Glomerular endothelial cell (primary cell): Measurements from ENCODE around the gene SNED1. TPM values are rescaled to one million over a fixed set of nuclear protein-coding genes. Genes with fewer than 3 reads are reported as not detected.

Experiments used
- DNase-seq: peaks from one replicate; pipeline ENCODE4 v3.0.0-alpha.2; 2011; ENCODE audit warnings: low read depth, low spot score; ENCODE audit errors: extremely low read depth
- total RNA-seq: library from RNA; depleted of rRNA; stranded (reverse); fragments of >200 nt; gene quantifications from 2 replicates; pipeline ENCODE4 v1.2.3, GENCODE V29; 2015

SNED1 gene
- total RNA-seq, 1 donor from 2014 or later = 41.3 TPM

DNA sequence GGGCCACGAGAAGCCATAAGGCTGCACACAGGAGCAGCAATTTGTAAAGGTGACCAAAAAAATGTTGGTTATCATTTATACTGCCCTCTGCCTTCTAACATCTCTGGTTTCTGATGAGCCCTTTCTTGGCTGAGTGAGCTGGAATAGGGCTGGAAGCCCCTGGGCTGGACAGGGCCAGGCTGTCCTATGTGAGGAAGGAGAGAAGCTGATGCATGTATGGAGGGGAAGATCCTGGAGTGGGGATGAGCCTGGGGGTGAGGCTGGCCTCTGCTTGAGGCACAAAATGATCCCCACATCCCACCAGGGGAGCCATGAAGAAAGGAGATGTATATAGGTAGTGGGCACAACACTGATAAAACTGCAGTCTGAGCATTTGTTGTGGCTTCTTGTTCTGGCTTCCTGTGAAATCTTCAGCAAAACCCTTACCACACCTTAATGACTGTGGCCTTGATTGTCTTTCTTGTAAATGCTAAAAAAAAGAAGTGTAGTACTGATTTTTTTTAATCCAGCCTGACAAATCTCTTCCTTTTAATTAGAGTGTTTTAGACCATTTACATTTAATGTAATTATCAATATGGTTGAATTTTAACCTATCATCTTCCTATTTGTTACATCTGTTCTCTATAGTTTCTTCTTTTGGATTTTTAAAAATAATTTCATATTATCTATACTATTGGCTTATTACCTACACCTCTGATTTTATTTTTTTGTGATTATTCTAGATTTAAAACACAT lies 5.6 kb downstream of the SNED1 start:
- DNase-seq = no peak

- no peak for DNase-seq
Observed at GRCh38 chr2:241005569-241005968, 7.2 kb downstream of the SNED1 start.

DNA sequence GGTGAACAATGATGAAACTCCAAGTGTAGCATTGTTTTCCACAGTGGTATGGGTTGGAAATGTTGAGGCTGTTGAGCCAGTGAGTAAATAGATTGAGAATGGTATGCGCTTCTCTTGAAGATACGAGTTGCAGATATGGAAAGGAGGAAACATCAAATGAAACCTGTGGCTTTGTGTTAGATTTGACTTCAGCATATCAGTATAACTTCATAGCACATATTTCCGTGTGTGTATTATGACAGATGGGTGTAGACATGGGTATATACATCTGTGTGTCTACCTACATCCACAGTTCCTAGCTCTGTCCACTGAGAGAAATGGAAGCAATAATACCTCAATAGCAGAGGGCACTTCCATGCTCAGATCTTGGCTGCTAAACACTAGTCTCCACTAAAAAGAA lies 8.0 kb downstream of the SNED1 start:
- no peak for DNase-seq

GRCh38 chr2:241007111-241007510 lies 8.7 kb downstream of the SNED1 start:
- no peak for DNase-seq

GRCh38 chr2:241007880-241008710 lies 9.7 kb downstream of the SNED1 start:
- no peak for DNase-seq

DNA sequence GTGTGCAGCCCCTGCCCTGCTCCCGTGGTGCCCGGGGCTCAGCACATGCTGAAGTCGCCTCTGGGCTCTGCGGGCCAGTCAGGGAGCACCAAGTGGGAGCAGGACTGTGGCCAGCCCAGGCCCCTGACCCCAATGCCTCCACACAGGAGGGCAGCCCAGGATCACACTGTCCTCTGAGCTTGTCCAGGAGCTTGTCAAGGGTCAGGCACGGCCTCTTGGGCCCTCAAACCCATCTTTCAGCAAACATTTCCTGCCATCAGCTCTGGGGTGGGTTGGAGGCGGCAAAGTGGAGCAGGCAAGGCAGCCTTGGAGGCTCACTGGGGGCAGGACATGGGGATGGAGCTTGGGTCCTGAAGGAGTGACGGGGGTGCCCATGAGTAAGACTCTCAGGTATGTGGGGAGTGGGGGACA lies 10.3 kb downstream of the SNED1 start:
- DNase-seq = no peak

DNA sequence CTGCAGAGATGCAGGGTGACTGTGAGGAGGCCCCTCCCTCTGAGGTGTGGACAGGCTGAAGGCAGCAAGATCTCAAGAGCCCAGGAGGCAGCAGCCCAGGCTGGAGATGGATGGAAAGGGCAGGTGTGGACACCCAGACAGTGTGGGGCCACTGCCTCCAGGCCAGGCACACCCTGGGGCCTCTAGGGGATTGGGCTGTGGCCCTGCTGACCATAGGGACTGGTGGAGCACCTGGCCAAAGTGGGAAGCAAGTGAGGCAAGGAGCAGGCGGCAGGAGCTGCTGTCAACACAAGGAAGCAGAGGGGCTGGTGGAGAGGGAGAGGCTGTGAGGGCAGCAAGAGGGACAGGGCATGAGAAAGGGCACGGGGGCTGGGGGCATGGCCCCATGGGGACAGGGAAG lies 10.8 kb downstream of the SNED1 start:
- no peak for DNase-seq

- peak; percentile 25 for DNase-seq
Observed at GRCh38 chr2:241009601-241010530, 11.4 kb downstream of the SNED1 start.

GRCh38 chr2:241010531-241011295 lies 12.3 kb downstream of the SNED1 start:
- DNase-seq = no peak

DNA sequence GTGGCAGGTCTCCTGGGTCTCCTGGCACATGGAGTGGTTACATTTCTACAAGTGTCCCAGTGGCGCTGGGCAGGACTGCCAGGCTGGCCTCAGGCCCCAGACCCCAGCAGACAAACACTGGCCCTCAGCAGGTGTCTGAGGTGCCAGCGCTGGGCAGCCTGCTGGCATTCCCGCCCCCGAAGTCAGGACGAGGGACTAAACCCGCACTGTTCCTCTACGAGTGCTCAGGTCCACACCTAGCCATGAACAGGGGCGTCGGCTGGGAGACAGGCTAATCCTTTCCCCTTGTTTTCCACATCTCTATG lies 12.8 kb downstream of the SNED1 start:
- DNase-seq = no peak

DNA sequence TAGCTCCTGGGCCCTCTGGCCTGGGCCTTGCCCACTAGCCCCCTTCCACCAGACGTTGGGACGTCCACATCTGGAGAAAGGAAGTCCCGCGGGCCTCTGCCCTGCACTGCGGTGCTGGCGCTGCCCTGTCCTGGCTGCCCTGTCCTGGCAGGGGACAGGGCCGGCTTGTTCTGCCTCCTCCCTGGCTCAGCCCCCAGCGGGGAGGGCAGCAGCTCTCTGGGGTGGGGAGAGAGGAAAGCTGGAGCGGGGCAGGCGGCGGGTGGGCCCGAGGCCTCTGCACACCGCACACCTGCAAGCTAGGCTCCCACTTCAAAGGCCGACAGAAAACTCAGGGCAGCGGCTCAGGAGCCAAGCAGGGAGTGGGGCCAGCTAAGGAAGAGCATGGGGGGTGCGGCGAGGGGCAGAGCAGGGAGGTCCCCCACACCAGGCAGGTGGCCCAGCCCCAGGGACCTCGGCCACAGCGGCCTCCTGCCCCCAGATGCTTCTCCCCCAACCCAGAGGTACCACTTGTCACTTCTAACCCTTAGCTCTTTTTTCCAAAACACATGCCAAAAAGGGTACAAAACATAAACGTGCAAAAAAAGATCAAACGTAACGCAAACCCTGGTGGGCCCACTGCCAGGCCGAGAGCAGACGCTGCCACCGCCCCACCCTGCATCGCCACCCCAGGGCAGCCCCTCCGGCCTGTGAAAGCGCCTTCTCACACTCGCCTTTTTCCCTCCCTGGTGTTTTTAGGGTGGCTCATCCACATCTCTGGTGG lies 13.5 kb downstream of the SNED1 start:
- DNase-seq = no peak

GRCh38 chr2:241014224-241014623 lies 15.8 kb downstream of the SNED1 start:
- no peak for DNase-seq

GRCh38 chr2:241014764-241015163 lies 16.3 kb downstream of the SNED1 start:
- DNase-seq = no peak

DNA sequence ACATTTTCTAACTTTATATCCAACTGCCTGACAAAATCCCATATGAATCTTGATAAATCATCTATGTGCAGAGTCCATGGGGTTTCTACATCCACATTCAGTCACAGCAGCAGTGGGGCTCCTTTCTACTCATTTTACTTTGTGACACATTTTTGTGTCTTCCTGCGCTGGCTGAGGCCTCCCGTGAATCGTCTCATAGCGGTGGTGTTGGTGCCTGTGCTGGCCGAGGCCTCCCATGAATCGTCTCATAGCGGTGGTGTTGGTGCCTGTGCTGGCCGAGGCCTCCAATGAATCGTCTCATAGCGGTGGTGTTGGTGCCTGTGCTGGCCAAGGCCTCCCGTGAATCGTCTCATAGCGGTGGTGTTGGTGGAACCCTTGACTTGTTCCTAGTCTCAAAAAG lies 17.0 kb downstream of the SNED1 start:
- DNase-seq = no peak

DNA sequence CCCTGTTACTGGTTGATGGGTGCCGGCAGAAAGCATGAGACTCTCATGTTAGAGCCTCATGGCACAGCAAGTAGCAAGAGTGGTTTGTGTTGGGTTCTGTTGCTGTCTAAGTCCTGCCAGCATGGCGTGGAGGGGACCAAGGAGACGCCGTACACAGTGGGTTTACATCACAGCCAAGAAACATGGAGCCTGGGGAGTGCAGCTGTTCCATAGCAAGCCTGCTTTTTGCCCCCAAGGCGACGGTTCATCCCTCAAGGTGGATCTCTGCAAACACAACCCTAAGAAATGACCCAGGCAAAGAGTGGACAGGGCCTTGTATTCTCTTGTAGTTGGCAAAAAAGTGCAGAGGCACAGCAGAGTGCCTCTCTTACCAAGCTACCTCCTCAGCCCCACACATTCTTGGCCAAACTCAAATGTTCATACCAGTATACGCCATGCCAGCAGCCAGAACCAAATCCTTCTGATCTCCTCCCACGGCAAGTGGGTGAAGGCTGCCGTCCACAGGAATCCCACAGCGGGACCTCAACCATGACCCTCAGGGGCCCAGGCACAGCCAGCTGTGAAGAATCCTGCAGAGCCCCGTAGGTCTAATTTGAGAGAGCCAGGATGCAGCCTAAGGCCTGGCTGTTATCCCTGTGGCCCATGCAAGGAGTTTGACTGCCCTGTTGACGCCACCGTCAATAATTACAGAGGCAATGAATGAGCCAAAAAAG lies 19.0 kb downstream of the SNED1 start:
- DNase-seq = no peak

GRCh38 chr2:241018051-241018891 lies 19.9 kb downstream of the SNED1 start:
- DNase-seq = no peak

GRCh38 chr2:241019441-241020139 lies 21.2 kb downstream of the SNED1 start:
- no peak for DNase-seq

- DNase-seq = no peak
Observed at GRCh38 chr2:241020201-241020600, 21.8 kb downstream of the SNED1 start.
